HL-60 (cell line): ENCODE results near the gene AIMP2.

ENCODE experiments used
- DNase-seq, 2 experiments: peaks; one replicate each; pipeline ENCODE4 v3.0.0-alpha.2; 2010 to 2020; ENCODE audit warnings: low read depth in 1 of 2, low spot score in 1 of 2
- H3K27ac ChIP-seq: fragments of 250-450 bp; sonication (Bioruptor Pico); replicated peaks from 2 replicates; pipeline ENCODE4 v1.5.1; 2020; ENCODE audit warnings: mild to moderate bottlenecking, moderate library complexity
- H3K27me3 ChIP-seq: fragments of 250-450 bp; sonication (Bioruptor Pico); 2 replicates; pipeline ENCODE4 v1.5.1; 2021; ENCODE audit warnings: mild to moderate bottlenecking, moderate library complexity; ENCODE audit not compliant: insufficient read depth, poor library complexity, severe bottlenecking
- H3K4me3 ChIP-seq: replicated peaks from 2 replicates; pipeline ENCODE4 v1.5.1; 2011; ENCODE audit warnings: mild to moderate bottlenecking, control low read depth, low read length; ENCODE audit not compliant: insufficient read depth
- GABPA ChIP-seq: IDR thresholded peaks from 2 replicates; pipeline ENCODE4 v1.6.1; 2012; ENCODE audit warnings: low read depth
- POLR2AphosphoS5 ChIP-seq: IDR thresholded peaks from 2 replicates; pipeline ENCODE4 v1.6.1; 2012; ENCODE audit warnings: low read depth
- SPI1 ChIP-seq: IDR thresholded peaks from 2 replicates; pipeline ENCODE4 v1.6.1; 2012; ENCODE audit warnings: low read depth, mild to moderate bottlenecking, borderline replicate concordance
- TF ChIP-seq, protein P1 (sequence below): IDR thresholded peaks from one replicate; pipeline ENCODE4 v1.5.1; 2011; ENCODE audit warnings: low read length, control low read depth, inconsistent platforms; ENCODE audit not compliant: insufficient read depth
- TF ChIP-seq, protein P2 (sequence below): IDR thresholded peaks from 2 replicates; pipeline ENCODE4 v1.6.1; 2012; ENCODE audit warnings: low read depth; ENCODE audit not compliant: insufficient replicate concordance

The AIMP2 gene

DNA sequence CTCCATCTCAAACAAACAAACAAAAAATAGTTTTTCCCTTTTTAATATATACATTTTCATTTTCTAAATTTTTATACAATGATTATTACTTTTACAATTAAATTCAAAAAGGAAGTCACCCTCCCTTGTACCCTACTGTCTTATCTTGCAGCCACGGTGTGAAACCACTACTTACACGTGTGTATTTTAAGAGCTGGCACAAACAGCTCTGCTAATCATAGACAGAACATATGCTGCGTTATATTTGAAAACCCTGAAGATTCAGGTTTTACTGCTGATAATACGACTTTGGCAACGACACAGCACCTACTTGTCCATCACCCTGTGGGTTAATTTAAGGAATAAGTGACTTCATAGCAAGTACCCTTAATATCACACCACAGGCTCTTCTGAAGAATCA is 23.1 kb downstream of the AIMP2 start:
- H3K4me3 ChIP-seq = no peak overlapping the region
- no peak overlapping the region for H3K27ac ChIP-seq
- TF ChIP-seq SPI1 = no peak
- no peak for TF ChIP-seq POLR2AphosphoS5
- TF ChIP-seq, protein P1, sequence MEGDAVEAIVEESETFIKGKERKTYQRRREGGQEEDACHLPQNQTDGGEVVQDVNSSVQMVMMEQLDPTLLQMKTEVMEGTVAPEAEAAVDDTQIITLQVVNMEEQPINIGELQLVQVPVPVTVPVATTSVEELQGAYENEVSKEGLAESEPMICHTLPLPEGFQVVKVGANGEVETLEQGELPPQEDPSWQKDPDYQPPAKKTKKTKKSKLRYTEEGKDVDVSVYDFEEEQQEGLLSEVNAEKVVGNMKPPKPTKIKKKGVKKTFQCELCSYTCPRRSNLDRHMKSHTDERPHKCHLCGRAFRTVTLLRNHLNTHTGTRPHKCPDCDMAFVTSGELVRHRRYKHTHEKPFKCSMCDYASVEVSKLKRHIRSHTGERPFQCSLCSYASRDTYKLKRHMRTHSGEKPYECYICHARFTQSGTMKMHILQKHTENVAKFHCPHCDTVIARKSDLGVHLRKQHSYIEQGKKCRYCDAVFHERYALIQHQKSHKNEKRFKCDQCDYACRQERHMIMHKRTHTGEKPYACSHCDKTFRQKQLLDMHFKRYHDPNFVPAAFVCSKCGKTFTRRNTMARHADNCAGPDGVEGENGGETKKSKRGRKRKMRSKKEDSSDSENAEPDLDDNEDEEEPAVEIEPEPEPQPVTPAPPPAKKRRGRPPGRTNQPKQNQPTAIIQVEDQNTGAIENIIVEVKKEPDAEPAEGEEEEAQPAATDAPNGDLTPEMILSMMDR = no peak
- TF ChIP-seq, protein P2, sequence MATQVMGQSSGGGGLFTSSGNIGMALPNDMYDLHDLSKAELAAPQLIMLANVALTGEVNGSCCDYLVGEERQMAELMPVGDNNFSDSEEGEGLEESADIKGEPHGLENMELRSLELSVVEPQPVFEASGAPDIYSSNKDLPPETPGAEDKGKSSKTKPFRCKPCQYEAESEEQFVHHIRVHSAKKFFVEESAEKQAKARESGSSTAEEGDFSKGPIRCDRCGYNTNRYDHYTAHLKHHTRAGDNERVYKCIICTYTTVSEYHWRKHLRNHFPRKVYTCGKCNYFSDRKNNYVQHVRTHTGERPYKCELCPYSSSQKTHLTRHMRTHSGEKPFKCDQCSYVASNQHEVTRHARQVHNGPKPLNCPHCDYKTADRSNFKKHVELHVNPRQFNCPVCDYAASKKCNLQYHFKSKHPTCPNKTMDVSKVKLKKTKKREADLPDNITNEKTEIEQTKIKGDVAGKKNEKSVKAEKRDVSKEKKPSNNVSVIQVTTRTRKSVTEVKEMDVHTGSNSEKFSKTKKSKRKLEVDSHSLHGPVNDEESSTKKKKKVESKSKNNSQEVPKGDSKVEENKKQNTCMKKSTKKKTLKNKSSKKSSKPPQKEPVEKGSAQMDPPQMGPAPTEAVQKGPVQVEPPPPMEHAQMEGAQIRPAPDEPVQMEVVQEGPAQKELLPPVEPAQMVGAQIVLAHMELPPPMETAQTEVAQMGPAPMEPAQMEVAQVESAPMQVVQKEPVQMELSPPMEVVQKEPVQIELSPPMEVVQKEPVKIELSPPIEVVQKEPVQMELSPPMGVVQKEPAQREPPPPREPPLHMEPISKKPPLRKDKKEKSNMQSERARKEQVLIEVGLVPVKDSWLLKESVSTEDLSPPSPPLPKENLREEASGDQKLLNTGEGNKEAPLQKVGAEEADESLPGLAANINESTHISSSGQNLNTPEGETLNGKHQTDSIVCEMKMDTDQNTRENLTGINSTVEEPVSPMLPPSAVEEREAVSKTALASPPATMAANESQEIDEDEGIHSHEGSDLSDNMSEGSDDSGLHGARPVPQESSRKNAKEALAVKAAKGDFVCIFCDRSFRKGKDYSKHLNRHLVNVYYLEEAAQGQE = no peak
- DNase-seq = no peak
- no peaks in the 10 kb centered on the region for H3K27me3 ChIP-seq

DNA sequence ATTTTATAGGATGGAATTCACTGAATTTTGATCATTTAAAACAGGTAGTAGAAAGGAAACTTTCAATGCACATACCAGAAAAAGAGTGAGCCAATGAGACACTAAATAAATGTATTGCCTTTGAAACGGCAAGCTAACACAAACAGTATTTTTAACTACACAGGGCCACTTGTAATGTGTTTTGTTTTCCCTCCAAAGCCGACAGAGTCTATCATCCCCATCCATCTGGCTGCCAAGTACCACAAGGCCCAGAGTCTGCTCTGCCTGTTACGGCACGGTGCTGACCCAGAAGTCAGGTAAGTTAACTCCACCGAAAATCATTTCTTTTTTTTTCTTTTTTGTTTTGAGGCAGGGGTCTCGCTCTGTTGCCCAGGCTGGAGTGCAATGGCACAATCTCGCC is 23.6 kb downstream of the AIMP2 start:
- TF ChIP-seq, protein P1 = no peak
- TF ChIP-seq SPI1 (no peak), GABPA (no peak), POLR2AphosphoS5 (no peak)
- no peak overlapping the region for H3K4me3 ChIP-seq

DNA sequence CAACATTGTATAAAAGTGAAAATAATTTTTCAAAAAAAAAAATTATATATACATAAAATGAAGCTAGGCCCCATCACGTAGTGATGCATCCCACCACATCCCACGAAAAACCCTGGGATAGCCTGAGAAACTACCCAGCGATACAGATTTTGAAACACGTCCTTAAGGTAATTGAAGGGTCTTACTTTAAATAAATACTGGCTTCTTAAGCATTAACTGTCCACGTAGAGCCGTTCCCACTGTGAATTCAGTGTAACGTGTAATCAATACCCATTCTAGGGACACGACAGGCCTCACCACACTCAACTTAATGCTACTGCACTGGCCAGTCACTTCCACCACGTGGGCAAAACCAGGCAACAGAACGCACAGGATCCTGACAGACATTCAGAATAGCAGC is 26.1 kb downstream of the AIMP2 start:
- Histone ChIP-seq H3K27ac (no peak overlapping the region), H3K27me3 (no peaks in the 10 kb centered on the region), H3K4me3 (no peak overlapping the region)
- DNase-seq = no peak
- TF ChIP-seq, protein P2 = no peak
- TF ChIP-seq POLR2AphosphoS5 = no peak
- TF ChIP-seq SPI1 = no peak
- TF ChIP-seq GABPA = no peak
- TF ChIP-seq, protein P1 = no peak

More for the DNA sequence above, 23.6 kb downstream of the AIMP2 start:
- no peak for DNase-seq
- Histone ChIP-seq H3K27ac (no peak overlapping the region), H3K27me3 (no peaks in the 10 kb centered on the region)

DNA sequence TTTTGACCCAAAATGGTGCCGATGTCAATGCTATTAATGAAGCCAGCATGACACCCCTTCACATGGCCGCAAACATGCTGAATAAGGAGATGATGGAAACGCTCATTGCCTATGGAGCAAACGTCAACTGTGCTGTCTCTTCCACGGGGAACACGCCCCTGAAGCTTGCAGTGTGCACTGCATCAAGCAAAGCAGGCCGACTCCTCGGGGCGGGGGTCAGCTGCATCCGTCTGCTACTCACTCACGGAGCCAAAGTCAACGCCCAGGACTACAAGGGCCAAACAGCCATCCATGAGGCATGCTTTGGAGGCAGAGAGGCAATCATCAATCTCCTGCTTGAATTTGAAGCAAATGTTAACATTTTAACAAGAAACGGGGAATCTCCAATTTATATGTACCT is 26.6 kb downstream of the AIMP2 start:
- TF ChIP-seq POLR2AphosphoS5 = no peak
- TF ChIP-seq, protein P2 = no peak
- TF ChIP-seq, protein P1 = no peak
- no peak for TF ChIP-seq GABPA
- TF ChIP-seq SPI1 = no peak
- no peaks in the 10 kb centered on the region for H3K27me3 ChIP-seq
- DNase-seq = no peak
- H3K4me3 ChIP-seq = no peak overlapping the region
- no peak overlapping the region for H3K27ac ChIP-seq
